KMS-11 (cell line): ENCODE data around the gene SLC41A3.

ENCODE experiments used
- H2AFZ ChIP-seq: fragments of 200-600 bp; sonication (generic); 2 replicates; pipeline ENCODE4 v1.6.1; 2016; ENCODE audit warnings: antibody characterized with exemption, mixed run types, low read depth
- H3K27ac ChIP-seq: fragments of 200-600 bp; sonication (generic); 2 replicates; pipeline ENCODE4 v1.6.1; 2016; ENCODE audit warnings: mild to moderate bottlenecking, mixed run types
- H3K27me3 ChIP-seq: fragments of 200-600 bp; sonication (generic); 2 replicates; pipeline ENCODE4 v1.6.1; 2017; ENCODE audit warnings: mild to moderate bottlenecking, low read depth, mixed run types, moderate library complexity; ENCODE audit not compliant: insufficient read depth
- H3K36me3 ChIP-seq: fragments of 200-600 bp; sonication (generic); 2 replicates; pipeline ENCODE4 v1.6.1; 2017; ENCODE audit warnings: mild to moderate bottlenecking, mixed run types; ENCODE audit not compliant: insufficient read depth
- H3K4me1 ChIP-seq: fragments of 200-600 bp; sonication (generic); 2 replicates; pipeline ENCODE4 v1.6.1; 2016; ENCODE audit warnings: mild to moderate bottlenecking, low read depth, mixed run types; ENCODE audit not compliant: poor library complexity, severe bottlenecking
- H3K4me2 ChIP-seq: fragments of 200-600 bp; sonication (generic); 2 replicates; pipeline ENCODE4 v1.7.0; 2016; ENCODE audit warnings: mild to moderate bottlenecking, mixed run types
- H3K4me3 ChIP-seq: fragments of 200-600 bp; sonication (generic); IDR thresholded peaks from 2 replicates; pipeline ENCODE4 v1.6.1; 2017; ENCODE audit warnings: low read depth, low read length, mixed read lengths; ENCODE audit not compliant: insufficient read depth
- H3K79me2 ChIP-seq: fragments of 200-600 bp; sonication (generic); 2 replicates; pipeline ENCODE4 v1.6.1; 2016; ENCODE audit warnings: low read depth, mixed run types; ENCODE audit not compliant: insufficient read depth
- H3K9ac ChIP-seq: fragments of 200-600 bp; sonication (generic); 2 replicates; pipeline ENCODE4 v1.6.1; 2016; ENCODE audit warnings: mild to moderate bottlenecking, mixed run types
- H4K20me1 ChIP-seq: fragments of 200-600 bp; sonication (generic); 2 replicates; pipeline ENCODE4 v1.6.1; 2016; ENCODE audit warnings: mild to moderate bottlenecking, mixed run types; ENCODE audit not compliant: insufficient read depth
- TF ChIP-seq, protein P1 (sequence below): fragments of 200-600 bp; sonication (generic); conservative IDR thresholded peaks from 2 replicates; pipeline ENCODE4 v1.6.1; 2017; ENCODE audit warnings: low read depth, mild to moderate bottlenecking, antibody characterized with exemption, low read length, moderate library complexity, mixed read lengths

Gene SLC41A3

DNA sequence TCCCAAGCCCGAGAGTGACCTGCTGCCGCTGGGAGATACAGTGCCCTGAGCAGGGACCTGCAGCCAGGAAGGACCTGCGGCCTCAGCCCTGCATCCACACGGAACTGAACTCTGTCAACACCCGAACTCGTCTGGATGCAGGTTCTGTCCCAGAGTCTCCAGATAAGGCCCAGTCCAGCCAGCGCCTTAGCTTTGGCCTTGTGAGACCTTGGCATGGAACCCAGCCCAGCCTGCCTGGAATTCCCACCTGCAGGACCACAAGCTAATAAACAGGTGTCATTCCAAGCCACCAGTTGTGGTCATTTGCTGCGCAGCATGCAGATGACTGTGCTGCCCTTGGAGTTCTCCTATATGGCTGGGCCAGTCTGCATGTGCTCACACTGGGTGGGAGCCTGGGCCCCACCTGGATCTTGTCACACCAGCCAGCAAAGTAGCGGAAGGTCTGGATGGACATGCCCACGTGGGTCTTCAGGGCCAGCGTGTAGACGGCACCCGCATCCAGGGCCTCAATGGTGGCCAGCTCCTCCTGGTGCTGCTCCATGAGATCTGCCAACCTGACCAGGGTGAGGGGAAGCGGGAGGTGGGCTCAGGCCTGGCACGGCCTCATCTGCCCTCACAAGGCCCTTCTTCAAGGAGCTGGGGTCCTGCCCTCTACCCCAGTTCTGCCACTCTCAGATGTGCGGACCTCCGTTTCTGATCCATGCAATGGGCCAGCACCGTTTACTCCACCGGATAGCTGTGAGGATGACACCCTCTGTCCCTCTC, 47.2 kb upstream of the SLC41A3 start:
- H3K36me3 ChIP-seq, result no peaks in the 10 kb centered on the region
- H3K4me1 ChIP-seq, result no peaks in the 10 kb centered on the region
- TF ChIP-seq, protein P1, sequence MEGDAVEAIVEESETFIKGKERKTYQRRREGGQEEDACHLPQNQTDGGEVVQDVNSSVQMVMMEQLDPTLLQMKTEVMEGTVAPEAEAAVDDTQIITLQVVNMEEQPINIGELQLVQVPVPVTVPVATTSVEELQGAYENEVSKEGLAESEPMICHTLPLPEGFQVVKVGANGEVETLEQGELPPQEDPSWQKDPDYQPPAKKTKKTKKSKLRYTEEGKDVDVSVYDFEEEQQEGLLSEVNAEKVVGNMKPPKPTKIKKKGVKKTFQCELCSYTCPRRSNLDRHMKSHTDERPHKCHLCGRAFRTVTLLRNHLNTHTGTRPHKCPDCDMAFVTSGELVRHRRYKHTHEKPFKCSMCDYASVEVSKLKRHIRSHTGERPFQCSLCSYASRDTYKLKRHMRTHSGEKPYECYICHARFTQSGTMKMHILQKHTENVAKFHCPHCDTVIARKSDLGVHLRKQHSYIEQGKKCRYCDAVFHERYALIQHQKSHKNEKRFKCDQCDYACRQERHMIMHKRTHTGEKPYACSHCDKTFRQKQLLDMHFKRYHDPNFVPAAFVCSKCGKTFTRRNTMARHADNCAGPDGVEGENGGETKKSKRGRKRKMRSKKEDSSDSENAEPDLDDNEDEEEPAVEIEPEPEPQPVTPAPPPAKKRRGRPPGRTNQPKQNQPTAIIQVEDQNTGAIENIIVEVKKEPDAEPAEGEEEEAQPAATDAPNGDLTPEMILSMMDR, result no peak
- H3K9ac ChIP-seq, result no peak overlapping the region
- H3K79me2 ChIP-seq, result no peaks in the 10 kb centered on the region
- no peak overlapping the region for H3K4me3 ChIP-seq
- H2AFZ ChIP-seq, result no peak overlapping the region
- no peaks in the 10 kb centered on the region for H4K20me1 ChIP-seq
- H3K27me3 ChIP-seq, result no peaks in the 10 kb centered on the region
- no peak overlapping the region for H3K27ac ChIP-seq
- H3K4me2 ChIP-seq, result no peak overlapping the region

DNA sequence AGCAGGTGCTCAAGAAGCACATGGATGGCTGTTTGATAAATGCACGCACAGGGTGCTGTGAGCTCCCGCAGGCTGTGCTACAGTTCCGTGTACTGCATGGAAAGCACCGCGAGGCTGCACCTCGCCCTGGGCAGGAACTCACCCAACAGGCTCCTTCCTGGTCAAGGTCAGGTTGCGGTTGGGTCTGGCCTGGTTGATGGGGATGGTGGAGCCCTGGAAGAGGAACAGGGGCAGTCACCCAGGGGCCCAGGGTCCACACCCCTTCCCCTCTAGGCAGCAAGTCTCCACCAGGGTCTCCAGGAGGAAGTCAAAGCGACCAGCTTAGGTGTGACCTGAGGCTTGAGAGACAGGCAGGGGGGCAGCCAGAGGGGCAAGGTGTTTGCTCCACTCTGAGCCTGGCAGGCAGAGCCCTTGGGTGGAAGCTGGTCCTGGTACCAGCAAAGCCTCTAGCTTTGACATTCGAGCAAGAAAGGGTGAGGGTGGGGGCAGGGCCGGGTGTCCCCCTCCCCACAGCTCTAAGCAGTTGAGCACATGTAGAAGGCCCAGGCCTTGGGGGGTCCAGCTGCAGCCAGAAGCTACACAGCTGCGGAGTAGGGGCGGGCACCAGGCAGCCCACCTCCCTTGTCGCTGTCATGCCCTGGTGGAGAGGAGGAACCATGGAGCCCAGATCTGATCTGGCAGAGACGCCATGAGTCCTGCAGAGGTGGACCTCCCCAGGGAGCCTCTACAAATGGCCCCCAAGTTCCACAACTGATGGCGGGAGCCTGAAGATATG, 46.3 kb upstream of the SLC41A3 start:
- Histone ChIP-seq H3K79me2 (no peaks in the 10 kb centered on the region), H3K9ac (no peak overlapping the region), H3K27ac (no peak overlapping the region), H3K36me3 (no peaks in the 10 kb centered on the region), H3K27me3 (no peaks in the 10 kb centered on the region), H3K4me3 (no peak overlapping the region), H2AFZ (no peak overlapping the region), H3K4me1 (no peaks in the 10 kb centered on the region), H4K20me1 (no peaks in the 10 kb centered on the region), H3K4me2 (no peak overlapping the region)
- TF ChIP-seq, protein P1, result no peak

GRCh38 chr3:126129398-126129891, 45.5 kb upstream of the SLC41A3 start:
- no peak overlapping the region for H2AFZ ChIP-seq
- no peak overlapping the region for H3K4me2 ChIP-seq
- TF ChIP-seq, protein P1, result no peak

GRCh38 chr3:126128504-126129397, 44.8 kb upstream of the SLC41A3 start:
- no peaks in the 10 kb centered on the region for H3K4me1 ChIP-seq
- TF ChIP-seq, protein P1, result no peak
- H3K4me2 ChIP-seq, result no peak overlapping the region
- no peak overlapping the region for H3K4me3 ChIP-seq
- no peaks in the 10 kb centered on the region for H3K36me3 ChIP-seq
- no peak overlapping the region for H3K27ac ChIP-seq
- no peaks in the 10 kb centered on the region for H4K20me1 ChIP-seq
- no peak overlapping the region for H2AFZ ChIP-seq
- H3K9ac ChIP-seq, result no peak overlapping the region
- H3K79me2 ChIP-seq, result no peaks in the 10 kb centered on the region
- H3K27me3 ChIP-seq, result no peaks in the 10 kb centered on the region

More at GRCh38 chr3:126129398-126129891, 45.5 kb upstream of the SLC41A3 start:
- Histone ChIP-seq H3K4me1 (no peaks in the 10 kb centered on the region), H3K27me3 (no peaks in the 10 kb centered on the region), H3K27ac (no peak overlapping the region), H3K36me3 (no peaks in the 10 kb centered on the region), H3K9ac (no peak overlapping the region), H4K20me1 (no peaks in the 10 kb centered on the region), H3K4me3 (no peak overlapping the region), H3K79me2 (no peaks in the 10 kb centered on the region)
